GM23248 (cell line): Measurements from ENCODE around the gene ZBTB18. TPM values are rescaled to one million over a fixed set of nuclear protein-coding genes. Genes with fewer than 3 reads are reported as not detected.

Source experiments
- DNase-seq: peaks from one replicate; pipeline ENCODE4 v3.0.0-alpha.2; 2015
- H2AFZ ChIP-seq: fragments of 200-600 bp; sonication (generic); 2 replicates; pipeline ENCODE4 v1.6.1; 2016; ENCODE audit warnings: antibody characterized with exemption
- H3F3A ChIP-seq: fragments of 200-600 bp; sonication (generic); 2 replicates; pipeline ENCODE4 v1.6.1; 2016; ENCODE audit warnings: mild to moderate bottlenecking, antibody characterized with exemption, mixed run types; ENCODE audit not compliant: insufficient read depth
- H3K27ac ChIP-seq: fragments of 200-600 bp; sonication (generic); 2 replicates; pipeline ENCODE4 v1.5.1; 2016; ENCODE audit warnings: mild to moderate bottlenecking
- H3K27me3 ChIP-seq: fragments of 200-600 bp; sonication (generic); replicated peaks from 2 replicates; pipeline ENCODE4 v1.6.1; 2016; ENCODE audit warnings: mild to moderate bottlenecking; ENCODE audit not compliant: insufficient read depth
- H3K36me3 ChIP-seq: fragments of 200-600 bp; sonication (generic); 2 replicates; pipeline ENCODE4 v1.6.1; 2016; ENCODE audit warnings: low read depth, mild to moderate bottlenecking
- H3K4me1 ChIP-seq: fragments of 200-600 bp; sonication (generic); 2 replicates; pipeline ENCODE4 v1.6.1; 2016; ENCODE audit warnings: mild to moderate bottlenecking; ENCODE audit not compliant: insufficient read depth
- H3K4me2 ChIP-seq: fragments of 200-600 bp; sonication (generic); one replicate; pipeline ENCODE4 v1.6.1; 2016; ENCODE audit warnings: mild to moderate bottlenecking; ENCODE audit not compliant: unreplicated experiment
- H3K4me3 ChIP-seq: fragments of 200-600 bp; sonication (generic); 2 replicates; pipeline ENCODE4 v1.5.1; 2016; ENCODE audit warnings: mild to moderate bottlenecking
- H3K79me2 ChIP-seq: fragments of 200-600 bp; sonication (generic); 2 replicates; pipeline ENCODE4 v1.6.1; 2016; ENCODE audit warnings: mild to moderate bottlenecking; ENCODE audit not compliant: insufficient read depth
- H3K9ac ChIP-seq: fragments of 200-600 bp; sonication (generic); 2 replicates; pipeline ENCODE4 v1.6.1; 2016; ENCODE audit warnings: mild to moderate bottlenecking
- H3K9me2 ChIP-seq: fragments of 200-600 bp; sonication (generic); 2 replicates; pipeline ENCODE4 v1.6.1; 2016; ENCODE audit warnings: mixed run types, mild to moderate bottlenecking, moderate library complexity; ENCODE audit not compliant: insufficient read depth
- H3K9me3 ChIP-seq: fragments of 200-600 bp; sonication (generic); one replicate; pipeline ENCODE4 v1.6.1; 2017; ENCODE audit warnings: low read depth
- H4K20me1 ChIP-seq: fragments of 200-600 bp; sonication (generic); 2 replicates; pipeline ENCODE4 v1.6.0; 2016; ENCODE audit not compliant: insufficient read depth
- EZH2 ChIP-seq: fragments of 200-600 bp; sonication (generic); IDR thresholded peaks from 2 replicates; pipeline ENCODE4 v1.6.1; 2018; ENCODE audit warnings: antibody characterized with exemption, mild to moderate bottlenecking; ENCODE audit not compliant: insufficient read depth, poor library complexity, severe bottlenecking
- EZH2phosphoT487 ChIP-seq: fragments of 200-600 bp; sonication (generic); IDR thresholded peaks from 2 replicates; pipeline ENCODE4 v1.6.1; 2018; ENCODE audit warnings: antibody characterized with exemption, moderate library complexity, mild to moderate bottlenecking, low read depth; ENCODE audit not compliant: insufficient read depth
- WGBS, 2 experiments: methylation state at CpG; one replicate each; pipeline ENCODE4 v1.1.6; 2015 to 2017; ENCODE audit warnings: low lambda C conversion rate in 2 of 2, low coverage in 1 of 2; ENCODE audit errors: missing lambda C conversion rate in 2 of 2; 5-methylcytosine and 5-hydroxymethylcytosine counted together
- in situ Hi-C: fragments of 300-500 bp; cut with MboI; formaldehyde crosslinking; loops from 2 replicates; pipeline ENCODE4 v1.15.0; 2020
- polyA plus RNA-seq: library from polyadenylated mRNA; unstranded; fragments of >200 nt; fragmentation: Nextera tagmentation; extraction: Ambion mirVana; gene quantifications from 2 replicates; pipeline ENCODE4 v1.2.1, GENCODE V29; 2016
- total RNA-seq: library from RNA; depleted of rRNA; stranded (reverse); fragments of >200 nt; shearing (Covaris generic); gene quantifications from 2 replicates; pipeline ENCODE4 v1.2.3, GENCODE V29; 2014

The ZBTB18 gene
- total and polyA plus RNA-seq, 2 experiments from 2014 or later = 0.25 to 9.2 TPM

DNA sequence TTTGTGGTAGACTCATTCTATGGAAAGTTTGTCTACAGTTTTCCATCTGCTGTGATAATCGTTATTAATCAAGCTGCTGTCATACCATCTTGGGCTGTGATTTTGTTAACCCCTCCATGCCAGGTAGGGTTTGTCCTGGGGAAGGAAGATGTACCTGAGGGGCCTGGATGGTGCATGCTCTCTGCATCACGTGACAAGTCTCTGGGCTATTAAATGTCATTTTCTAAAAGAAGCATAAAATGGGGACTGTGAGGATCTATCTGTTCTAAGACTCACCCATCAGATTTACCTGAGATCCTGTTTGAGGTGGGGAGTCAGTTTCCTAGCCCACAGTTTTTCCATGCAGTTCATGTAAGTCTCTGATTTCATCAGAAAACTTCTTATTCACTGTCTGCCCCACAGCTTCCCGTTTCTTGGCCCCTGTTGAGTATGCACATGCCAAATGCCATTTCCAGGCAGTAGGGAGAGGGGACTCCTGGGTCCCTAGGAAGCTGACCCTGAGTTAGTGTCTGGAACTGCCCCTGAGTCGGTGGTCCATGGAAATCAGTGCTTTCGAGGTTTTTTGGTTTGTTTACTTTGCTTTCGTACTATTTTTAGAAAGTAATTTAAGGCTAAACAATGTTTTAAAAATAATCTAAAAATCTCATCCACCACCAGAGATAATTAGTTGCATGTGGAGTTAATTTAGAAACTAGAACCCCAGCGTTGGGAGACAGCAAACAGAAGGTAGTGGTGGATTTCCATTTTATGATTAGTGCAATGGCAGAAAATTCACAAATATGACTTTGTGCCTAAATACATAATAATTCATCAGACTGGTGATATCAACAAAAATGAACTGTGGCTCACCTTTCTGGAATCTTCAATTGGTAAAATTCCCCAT lies 46.7 kb downstream of the ZBTB18 start:
- Histone ChIP-seq H3K27me3 (no peaks in the 10 kb centered on the region; the same call in 1 of the 2 replicates), H3K9ac (no peak overlapping the region), H3K27ac (no peak overlapping the region), H3K4me2 (no peak overlapping the region), H3K79me2 (no peaks in the 10 kb centered on the region), H3K4me1 (peaks cover 13% of the 10 kb centered on the region), H3K9me2 (no peaks in the 10 kb centered on the region), H3K9me3 (no peaks in the 10 kb centered on the region), H3K4me3 (no peak overlapping the region), H3K36me3 (no peaks in the 10 kb centered on the region), H2AFZ (no peak overlapping the region), H4K20me1 (no peaks in the 10 kb centered on the region), H3F3A (0 out of 2 replicates have a peak, but pooled peaks cover 3% of the 10 kb centered on the region)
- TF ChIP-seq EZH2phosphoT487 (no peak), EZH2 (no peak)
- peak; percentile 21 for DNase-seq
- 26% methylated on average over 7 of the region's 7 CpGs for WGBS, 2 experiments
- in situ Hi-C loops = no loop called here

DNA sequence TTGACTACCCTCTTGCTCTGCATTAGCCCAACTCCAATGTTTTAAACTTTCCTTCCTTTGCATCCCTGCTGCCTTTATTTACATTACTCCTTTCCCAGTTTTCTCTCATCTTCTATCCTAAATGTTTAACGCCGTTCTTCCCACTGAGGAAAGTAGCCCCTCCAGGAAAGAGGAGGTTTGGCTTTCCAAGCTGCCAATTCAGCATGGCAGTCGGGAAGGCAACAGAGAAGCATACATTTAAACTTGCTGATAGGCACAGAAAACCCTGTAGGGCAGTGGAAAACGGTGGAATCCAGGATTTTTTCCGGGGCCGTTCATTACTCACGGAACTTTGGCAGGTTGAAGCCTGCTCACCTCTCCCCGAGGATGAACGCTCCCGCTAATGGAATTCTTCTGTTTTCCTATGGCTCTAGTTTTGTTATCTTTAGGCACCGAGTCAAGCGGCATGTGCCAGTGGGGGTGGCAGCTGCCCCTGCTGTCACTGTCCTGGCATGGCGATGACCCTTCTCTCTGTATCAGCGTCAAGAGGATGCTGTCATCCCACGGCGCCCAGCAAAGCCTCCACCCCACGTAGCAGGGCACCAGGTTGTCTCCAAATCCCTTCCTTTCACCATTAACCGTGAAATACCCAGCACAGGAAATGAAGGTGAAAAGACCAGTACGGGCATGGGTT lies 48.3 kb downstream of the ZBTB18 start:
- TF ChIP-seq EZH2 (no peak), EZH2phosphoT487 (no peak)
- in situ Hi-C loops = no loop called here
- no peak overlapping the region for H3K4me3 ChIP-seq

DNA sequence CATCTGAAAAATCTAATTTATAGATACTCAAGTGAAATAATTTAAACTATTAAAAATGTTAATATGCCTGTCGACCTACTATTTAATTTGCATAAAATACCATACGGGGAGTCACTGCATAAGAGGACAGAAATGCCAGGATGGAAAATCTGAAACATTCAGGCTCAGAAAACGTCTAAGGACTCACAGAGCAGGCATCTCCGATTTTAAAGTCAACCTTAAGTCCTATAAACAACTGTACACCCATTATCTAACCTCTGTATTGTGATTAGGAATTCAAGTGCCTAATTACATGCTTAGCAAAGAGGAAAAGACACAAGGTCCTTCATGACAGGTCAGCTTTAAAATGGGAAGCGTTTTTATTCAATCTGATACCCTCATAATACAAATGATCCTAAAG lies 49.2 kb downstream of the ZBTB18 start:
- in situ Hi-C loops = no loop called here
- 63 to 70% methylated on average over 5 of the region's 5 CpGs for WGBS, 2 experiments

More for the DNA sequence above, 48.3 kb downstream of the ZBTB18 start:
- H3K36me3 ChIP-seq = no peaks in the 10 kb centered on the region
- no peaks in the 10 kb centered on the region for H3K79me2 ChIP-seq
- WGBS, 2 experiments = 71 to 72% methylated on average over 19 of the region's 19 CpGs
- no peaks in the 10 kb centered on the region; the same call in 1 of the 2 replicates for H3K27me3 ChIP-seq
- H4K20me1 ChIP-seq = no peaks in the 10 kb centered on the region
- H3K9me2 ChIP-seq = no peaks in the 10 kb centered on the region
- no peaks in the 10 kb centered on the region for H3K9me3 ChIP-seq
- H3F3A ChIP-seq = 0 out of 2 replicates have a peak, but pooled peaks cover 3% of the 10 kb centered on the region
- H3K9ac ChIP-seq = no peak overlapping the region
- H3K4me2 ChIP-seq = no peak overlapping the region
- peaks cover 12% of the 10 kb centered on the region for H3K4me1 ChIP-seq
- H2AFZ ChIP-seq = no peak overlapping the region
- H3K27ac ChIP-seq = no peak overlapping the region
- no peak for DNase-seq

DNA sequence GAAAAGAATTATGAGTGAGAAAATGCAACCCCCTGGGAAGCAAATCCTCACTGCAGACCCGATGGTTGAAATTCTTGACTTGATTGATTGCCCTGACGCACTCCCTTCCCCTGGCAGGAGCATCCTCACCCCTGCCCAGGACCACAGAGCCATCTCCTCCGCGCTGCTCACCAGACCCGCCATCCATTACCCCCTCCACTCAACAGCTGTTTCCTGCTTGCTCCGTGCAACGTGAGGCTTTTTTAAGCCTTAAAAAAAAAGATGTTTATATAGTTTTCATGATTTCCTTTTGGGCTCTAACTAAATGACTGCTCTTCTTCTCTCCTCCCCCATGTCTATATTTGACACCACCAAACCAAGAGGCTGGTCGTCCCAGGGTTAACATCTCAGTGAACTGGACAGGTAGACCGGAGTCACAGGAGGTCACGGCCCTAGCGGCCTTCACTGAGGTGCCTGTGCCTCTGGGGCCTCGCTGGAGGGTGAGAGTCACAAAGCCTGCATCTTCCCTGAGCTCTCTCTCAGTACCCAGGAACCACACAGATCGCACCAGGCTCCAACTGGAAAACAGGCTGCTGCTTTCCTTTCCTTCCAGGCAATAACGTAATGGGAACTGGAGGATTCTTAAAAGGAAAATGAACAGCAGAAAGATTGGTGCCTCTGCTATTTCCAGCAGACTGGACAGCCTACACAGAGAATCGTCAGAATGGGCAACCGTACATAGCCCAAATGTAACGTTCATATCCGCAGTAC lies 49.8 kb downstream of the ZBTB18 start:
- Histone ChIP-seq H3K4me2 (no peak overlapping the region), H3K79me2 (no peaks in the 10 kb centered on the region), H3K27ac (no peak overlapping the region), H3K9me3 (no peaks in the 10 kb centered on the region), H3K27me3 (no peaks in the 10 kb centered on the region; the same call in 1 of the 2 replicates), H3K4me3 (no peak overlapping the region), H3K9ac (no peak overlapping the region), H3K4me1 (peaks cover 19% of the 10 kb centered on the region), H3F3A (0 out of 2 replicates have a peak, but pooled peaks cover 7% of the 10 kb centered on the region), H3K36me3 (no peaks in the 10 kb centered on the region), H3K9me2 (no peaks in the 10 kb centered on the region), H4K20me1 (no peaks in the 10 kb centered on the region), H2AFZ (no peak overlapping the region)
- DNase-seq = no peak
- no peak for TF ChIP-seq EZH2
- TF ChIP-seq EZH2phosphoT487 = no peak
- in situ Hi-C loops = no loop called here
- WGBS, 2 experiments = 44 to 46% methylated on average over 18 of the region's 18 CpGs

More for the DNA sequence above, 49.2 kb downstream of the ZBTB18 start:
- TF ChIP-seq EZH2 (no peak), EZH2phosphoT487 (no peak)
- Histone ChIP-seq H2AFZ (no peak overlapping the region), H3K4me1 (peaks cover 19% of the 10 kb centered on the region), H3K36me3 (no peaks in the 10 kb centered on the region), H3K9ac (no peak overlapping the region), H3K4me3 (no peak overlapping the region), H4K20me1 (no peaks in the 10 kb centered on the region), H3F3A (0 out of 2 replicates have a peak, but pooled peaks cover 7% of the 10 kb centered on the region), H3K27me3 (no peaks in the 10 kb centered on the region; the same call in 1 of the 2 replicates), H3K4me2 (no peak overlapping the region), H3K9me2 (no peaks in the 10 kb centered on the region), H3K27ac (no peak overlapping the region), H3K9me3 (no peaks in the 10 kb centered on the region), H3K79me2 (no peaks in the 10 kb centered on the region)
- no peak for DNase-seq
